Muscle of leg (tissue), 11 donors: ENCODE data around the gene PLCB1. TPM values are rescaled to one million over a fixed set of nuclear protein-coding genes. Genes with fewer than 3 reads are reported as not detected.

Source experiments
- DNase-seq: peaks from one replicate; pipeline ENCODE4 v3.0.0; 2013
- H3K27ac ChIP-seq: one replicate; pipeline ENCODE4 v1.5.1; 2013; ENCODE audit warnings: mild to moderate bottlenecking, low read length, control low read depth
- H3K27me3 ChIP-seq: one replicate; pipeline ENCODE4 v1.6.1; 2013; ENCODE audit warnings: low read length; ENCODE audit not compliant: control insufficient read depth, insufficient read depth
- H3K36me3 ChIP-seq: one replicate; pipeline ENCODE4 v1.6.1; 2013; ENCODE audit warnings: low read length; ENCODE audit not compliant: control insufficient read depth, insufficient read depth
- H3K4me1 ChIP-seq: one replicate; pipeline ENCODE4 v1.6.1; 2013; ENCODE audit warnings: low read length; ENCODE audit not compliant: control insufficient read depth, insufficient read depth
- H3K4me3 ChIP-seq: one replicate; pipeline ENCODE4 v1.5.1; 2013; ENCODE audit warnings: low read length, control low read depth
- H3K9me3 ChIP-seq: replicated peaks from 2 replicates; pipeline ENCODE4 v1.6.1; 2013; ENCODE audit warnings: low read depth, low read length; ENCODE audit not compliant: control insufficient read depth
- WGBS: methylation state at CpG from one replicate; pipeline ENCODE4 v1.1.5; 2013; ENCODE audit warnings: missing lambda C conversion rate; ENCODE audit not compliant: insufficient coverage; 5-methylcytosine and 5-hydroxymethylcytosine counted together
- polyA plus RNA-seq, 8 donors: library from polyadenylated mRNA; unstranded; fragments of 120-200 nt; gene quantifications; one replicate each; pipeline versions ENCODE4 v1.2.1 to v1.2.3, GENCODE V29; 2013; ENCODE audit warnings: inconsistent platforms in 1 of 8, low replicate concordance in 1 of 8; ENCODE audit not compliant: insufficient read length in 8 of 8, insufficient read depth in 1 of 8
- total RNA-seq: library from RNA; stranded (reverse); fragments of 120-200 nt; gene quantifications from one replicate; pipeline ENCODE4 v1.2.4, GENCODE V29; 2013

Gene PLCB1
- total and polyA plus RNA-seq, 9 donors, result 6.8 to 14.3 (median 9.0) TPM

GRCh38 chr20:8646033-8646441 lies 514.0 kb downstream of the PLCB1 start:
- H3K27ac ChIP-seq, result peak overlapping the region; percentile 83
- no peaks in the 10 kb centered on the region for H3K36me3 ChIP-seq
- no peaks in the 10 kb centered on the region for H3K27me3 ChIP-seq
- H3K4me1 ChIP-seq, result peaks cover 5% of the 10 kb centered on the region
- DNase-seq, result peak; percentile 95
- H3K4me3 ChIP-seq, result no peak overlapping the region
- 20% methylated on average over 1 of the region's 4 CpGs for WGBS
- no peaks in the 10 kb centered on the region for H3K9me3 ChIP-seq

GRCh38 chr20:8646716-8647115 lies 514.6 kb downstream of the PLCB1 start:
- no peak overlapping the region for H3K4me3 ChIP-seq
- H3K36me3 ChIP-seq, result no peaks in the 10 kb centered on the region
- H3K9me3 ChIP-seq, result no peaks in the 10 kb centered on the region
- peaks cover 5% of the 10 kb centered on the region for H3K4me1 ChIP-seq
- no peaks in the 10 kb centered on the region for H3K27me3 ChIP-seq
- peak; percentile 40 for DNase-seq
- H3K27ac ChIP-seq, result peak overlapping the region; percentile 83
- WGBS, result 100% methylated on average over 1 of the region's 1 CpG

GRCh38 chr20:8647961-8648441 lies 515.9 kb downstream of the PLCB1 start:
- peaks cover 5% of the 10 kb centered on the region for H3K4me1 ChIP-seq
- H3K27me3 ChIP-seq, result no peaks in the 10 kb centered on the region
- peak; percentile 89 for DNase-seq
- H3K4me3 ChIP-seq, result no peak overlapping the region
- H3K27ac ChIP-seq, result peak overlapping the region; percentile 82
- H3K9me3 ChIP-seq, result no peaks in the 10 kb centered on the region
- 17% methylated on average over 2 of the region's 5 CpGs for WGBS
- H3K36me3 ChIP-seq, result no peaks in the 10 kb centered on the region

GRCh38 chr20:8648466-8648865 lies 516.4 kb downstream of the PLCB1 start:
- Histone ChIP-seq H3K27me3 (no peaks in the 10 kb centered on the region), H3K9me3 (no peaks in the 10 kb centered on the region), H3K4me1 (peaks cover 5% of the 10 kb centered on the region), H3K27ac (peak overlapping the region; percentile 82), H3K36me3 (no peaks in the 10 kb centered on the region), H3K4me3 (no peak overlapping the region)
- WGBS, result 57% methylated on average over 1 of the region's 2 CpGs
- DNase-seq, result no peak

GRCh38 chr20:8652396-8652795 lies 520.3 kb downstream of the PLCB1 start:
- H3K27me3 ChIP-seq, result no peaks in the 10 kb centered on the region
- H3K4me1 ChIP-seq, result peaks cover 5% of the 10 kb centered on the region
- no peaks in the 10 kb centered on the region for H3K9me3 ChIP-seq
- no peak for DNase-seq
- no peak overlapping the region for H3K27ac ChIP-seq
- H3K4me3 ChIP-seq, result no peak overlapping the region
- WGBS, result no CpG with 5 or more reads among the region's 3 CpGs
- no peaks in the 10 kb centered on the region for H3K36me3 ChIP-seq

- Histone ChIP-seq H3K36me3 (no peaks in the 10 kb centered on the region), H3K27me3 (no peaks in the 10 kb centered on the region), H3K27ac (no peak overlapping the region), H3K9me3 (no peaks in the 10 kb centered on the region), H3K4me3 (no peak overlapping the region), H3K4me1 (no peaks in the 10 kb centered on the region)
- no peak for DNase-seq
- WGBS, result no CpG with 5 or more reads among the region's 2 CpGs
These were observed 522.4 kb downstream of the PLCB1 start for GRCh38 chr20:8654486-8654885.

GRCh38 chr20:8656335-8656734 lies 524.3 kb downstream of the PLCB1 start:
- DNase-seq, result peak; percentile 76

GRCh38 chr20:8657664-8658063 lies 525.6 kb downstream of the PLCB1 start:
- H3K9me3 ChIP-seq, result no peaks in the 10 kb centered on the region
- no peak for DNase-seq

More at GRCh38 chr20:8656335-8656734, 524.3 kb downstream of the PLCB1 start:
- no peaks in the 10 kb centered on the region for H3K9me3 ChIP-seq
- no CpG with 5 or more reads among the region's 1 CpG for WGBS
- no peaks in the 10 kb centered on the region for H3K27me3 ChIP-seq
- no peak overlapping the region for H3K4me3 ChIP-seq
- no peaks in the 10 kb centered on the region for H3K36me3 ChIP-seq
- peak overlapping the region; percentile 53 for H3K27ac ChIP-seq
- no peaks in the 10 kb centered on the region for H3K4me1 ChIP-seq

GRCh38 chr20:8658103-8658502 lies 526.0 kb downstream of the PLCB1 start:
- no peak overlapping the region for H3K27ac ChIP-seq
- no peaks in the 10 kb centered on the region for H3K4me1 ChIP-seq
- H3K4me3 ChIP-seq, result no peak overlapping the region
- H3K27me3 ChIP-seq, result no peaks in the 10 kb centered on the region
- DNase-seq, result no peak
- H3K9me3 ChIP-seq, result no peaks in the 10 kb centered on the region
- H3K36me3 ChIP-seq, result no peaks in the 10 kb centered on the region
- WGBS, result no CpG with 5 or more reads among the region's 3 CpGs

More at GRCh38 chr20:8657664-8658063, 525.6 kb downstream of the PLCB1 start:
- no peak overlapping the region for H3K27ac ChIP-seq
- H3K36me3 ChIP-seq, result no peaks in the 10 kb centered on the region
- H3K4me1 ChIP-seq, result no peaks in the 10 kb centered on the region
- H3K4me3 ChIP-seq, result no peak overlapping the region
- no peaks in the 10 kb centered on the region for H3K27me3 ChIP-seq

- H3K4me3 ChIP-seq, result no peak overlapping the region
- DNase-seq, result peak; percentile 29
- H3K9me3 ChIP-seq, result no peaks in the 10 kb centered on the region
- H3K27me3 ChIP-seq, result no peaks in the 10 kb centered on the region
- no peaks in the 10 kb centered on the region for H3K4me1 ChIP-seq
- H3K27ac ChIP-seq, result no peak overlapping the region
- no CpG with 5 or more reads among the region's 8 CpGs for WGBS
- H3K36me3 ChIP-seq, result no peaks in the 10 kb centered on the region
These were observed 529.3 kb downstream of the PLCB1 start for GRCh38 chr20:8661229-8661952.
